ENCODE results near the gene PI4KA. TPM values are rescaled to one million over a fixed set of nuclear protein-coding genes. Genes with fewer than 3 reads are reported as not detected.
"Not testable (repeated sequence)": the region's sequence is repeated elsewhere in the genome, so short reads cannot be mapped to it uniquely, and the experiment has no call there.

Gene PI4KA
- total and polyA plus RNA-seq, 4 donors, result 19.4 to 47.5 (median 36.3) TPM

DNA sequence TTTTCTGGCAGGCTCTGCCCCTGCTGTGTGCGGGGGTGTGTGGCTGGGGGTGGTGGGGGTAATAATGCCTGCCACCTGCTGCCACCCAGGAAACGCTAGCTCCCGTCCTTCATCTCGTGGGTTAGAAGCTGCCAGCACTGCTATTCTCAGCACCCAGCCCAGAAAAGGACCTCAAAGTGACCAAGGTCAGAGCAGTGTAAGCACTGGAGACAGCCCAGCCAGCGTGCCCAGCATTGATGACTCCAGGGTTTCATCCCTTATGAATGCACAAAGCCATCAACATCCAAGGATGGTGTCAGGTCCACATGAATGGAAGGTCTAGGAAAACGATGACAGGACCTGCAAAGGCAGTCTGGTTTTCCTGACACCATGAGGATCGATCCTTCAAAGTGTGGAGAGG lies 140.6 kb downstream of the PI4KA start:
- not testable (repeated sequence) for H3K4me1 ChIP-seq (ENCODE audit: control insufficient read depth in 4 of 4, insufficient read depth in 4 of 4, low read length in 3 of 4); H3K9me3 ChIP-seq (ENCODE audit: control insufficient read depth in 4 of 4, low read length in 3 of 4); H3K4me3 ChIP-seq (ENCODE audit: low read depth in 1 of 3, low read length in 3 of 3); H3K27me3 ChIP-seq (ENCODE audit: control insufficient read depth in 4 of 4, insufficient read depth in 4 of 4, low read length in 3 of 4); H3K9ac ChIP-seq (ENCODE audit: low read depth in 1 of 2, low read length in 2 of 2); H3K27ac ChIP-seq (ENCODE audit: low read depth in 1 of 2, low read length in 2 of 2); DNase-seq (ENCODE audit: low spot score)
- H3K36me3 ChIP-seq (ENCODE audit: control insufficient read depth in 4 of 4, insufficient read depth in 3 of 4, low read depth in 1 of 4, low read length in 3 of 4), result peaks cover 0 to 13% (median 8%) of the 10 kb centered on the region in 4 donors
- WGBS, result 92% methylated on average over 7 of the region's 7 CpGs

DNA sequence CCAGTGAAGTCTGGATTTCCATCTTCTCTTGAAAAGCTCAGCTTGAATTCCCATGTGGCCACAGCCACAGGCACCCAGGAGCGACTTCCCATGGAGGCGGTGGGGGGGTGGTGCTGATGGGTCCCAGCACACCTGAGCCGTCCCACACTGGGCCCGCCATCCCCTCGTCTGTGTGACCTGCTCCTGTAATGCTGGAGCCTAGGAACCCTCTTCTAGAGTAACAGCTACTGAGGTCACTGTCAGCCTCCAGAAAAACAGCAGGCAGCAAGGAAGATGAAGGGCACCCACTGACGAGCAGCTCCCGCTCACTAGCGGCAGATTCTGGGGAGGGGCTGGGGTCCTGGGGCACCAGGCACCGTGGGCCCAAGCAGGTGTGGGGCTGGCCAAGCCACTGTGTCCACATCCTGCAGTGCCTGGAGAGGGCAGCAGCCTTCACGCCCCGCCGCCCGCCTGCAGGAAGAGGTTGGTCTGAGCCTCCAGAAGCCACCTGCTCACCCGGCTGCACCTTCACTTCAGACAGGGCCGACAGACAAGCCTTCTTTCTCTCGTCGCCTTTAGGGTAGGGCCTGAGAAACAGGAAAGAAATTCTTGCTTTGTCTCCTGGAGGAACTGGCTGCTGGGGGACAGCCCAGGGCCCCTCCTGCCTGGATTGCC lies 141.3 kb downstream of the PI4KA start:
- DNase-seq (ENCODE audit: low spot score); H3K4me1 ChIP-seq (ENCODE audit: control insufficient read depth in 4 of 4, insufficient read depth in 4 of 4, low read length in 3 of 4); H3K27me3 ChIP-seq (ENCODE audit: control insufficient read depth in 4 of 4, insufficient read depth in 4 of 4, low read length in 3 of 4); H3K27ac ChIP-seq (ENCODE audit: low read depth in 1 of 2, low read length in 2 of 2); H3K9me3 ChIP-seq (ENCODE audit: control insufficient read depth in 4 of 4, low read length in 3 of 4); H3K9ac ChIP-seq (ENCODE audit: low read depth in 1 of 2, low read length in 2 of 2); H3K4me3 ChIP-seq (ENCODE audit: low read depth in 1 of 3, low read length in 3 of 3): not testable (repeated sequence)
- H3K36me3 ChIP-seq (ENCODE audit: control insufficient read depth in 4 of 4, insufficient read depth in 3 of 4, low read depth in 1 of 4, low read length in 3 of 4), result peaks cover 0 to 13% (median 8%) of the 10 kb centered on the region in 4 donors
- 89% methylated on average over 17 of the region's 17 CpGs for WGBS

DNA sequence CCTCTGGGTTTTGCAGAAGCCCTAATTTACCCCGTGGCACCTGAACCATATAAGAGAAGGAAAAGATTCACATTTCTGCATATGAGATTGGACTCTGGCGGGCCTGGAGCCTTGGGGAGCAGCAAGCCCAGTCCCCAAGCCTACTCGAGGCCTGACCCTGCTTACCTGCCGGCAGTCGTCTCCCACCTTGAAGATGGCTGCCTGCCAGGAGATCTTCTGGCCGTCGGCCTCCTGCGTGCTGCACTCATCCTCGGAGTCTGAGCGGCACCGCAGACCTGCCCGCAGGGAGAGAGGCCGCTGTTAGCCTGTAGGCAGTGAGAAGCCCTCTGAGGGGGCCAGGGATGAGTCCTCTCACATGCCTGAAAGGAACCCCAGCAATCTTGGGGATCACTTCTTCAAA lies 145.5 kb downstream of the PI4KA start:
- not testable (repeated sequence) for H3K4me1 ChIP-seq (ENCODE audit: control insufficient read depth in 4 of 4, insufficient read depth in 4 of 4, low read length in 3 of 4); H3K27me3 ChIP-seq (ENCODE audit: control insufficient read depth in 4 of 4, insufficient read depth in 4 of 4, low read length in 3 of 4); DNase-seq (ENCODE audit: low spot score); H3K9ac ChIP-seq (ENCODE audit: low read depth in 1 of 2, low read length in 2 of 2); H3K4me3 ChIP-seq (ENCODE audit: low read depth in 1 of 3, low read length in 3 of 3); H3K27ac ChIP-seq (ENCODE audit: low read depth in 1 of 2, low read length in 2 of 2); H3K9me3 ChIP-seq (ENCODE audit: control insufficient read depth in 4 of 4, low read length in 3 of 4); H3K36me3 ChIP-seq (ENCODE audit: control insufficient read depth in 4 of 4, insufficient read depth in 3 of 4, low read depth in 1 of 4, low read length in 3 of 4)
- 97% methylated on average over 13 of the region's 13 CpGs for WGBS

DNA sequence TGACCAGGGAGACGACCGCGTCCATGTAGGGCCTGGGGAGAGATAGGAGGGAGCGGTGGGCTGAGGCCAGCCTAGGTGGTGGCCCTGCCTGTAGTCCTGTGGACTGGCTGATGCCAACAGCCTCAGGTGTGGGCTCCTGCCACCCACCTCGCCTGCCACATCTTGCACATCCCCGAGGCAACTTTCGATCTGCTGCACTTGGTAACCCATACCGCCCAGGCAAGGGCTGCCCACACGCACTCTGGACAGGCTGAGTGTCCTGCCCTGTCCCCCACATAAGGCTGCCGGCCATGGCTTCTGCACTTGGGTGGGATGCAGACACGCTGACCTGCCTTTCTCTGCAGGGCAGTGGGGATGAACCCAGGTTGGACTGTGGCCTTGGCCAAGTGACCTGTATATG lies 148.6 kb downstream of the PI4KA start:
- H3K9ac ChIP-seq (ENCODE audit: low read depth in 1 of 2, low read length in 2 of 2); H3K27ac ChIP-seq (ENCODE audit: low read depth in 1 of 2, low read length in 2 of 2); DNase-seq (ENCODE audit: low spot score); H3K27me3 ChIP-seq (ENCODE audit: control insufficient read depth in 4 of 4, insufficient read depth in 4 of 4, low read length in 3 of 4); H3K36me3 ChIP-seq (ENCODE audit: control insufficient read depth in 4 of 4, insufficient read depth in 3 of 4, low read depth in 1 of 4, low read length in 3 of 4); H3K4me1 ChIP-seq (ENCODE audit: control insufficient read depth in 4 of 4, insufficient read depth in 4 of 4, low read length in 3 of 4); H3K4me3 ChIP-seq (ENCODE audit: low read depth in 1 of 3, low read length in 3 of 3); H3K9me3 ChIP-seq (ENCODE audit: control insufficient read depth in 4 of 4, low read length in 3 of 4): not testable (repeated sequence)
- WGBS, result 97% methylated on average over 11 of the region's 11 CpGs

DNA sequence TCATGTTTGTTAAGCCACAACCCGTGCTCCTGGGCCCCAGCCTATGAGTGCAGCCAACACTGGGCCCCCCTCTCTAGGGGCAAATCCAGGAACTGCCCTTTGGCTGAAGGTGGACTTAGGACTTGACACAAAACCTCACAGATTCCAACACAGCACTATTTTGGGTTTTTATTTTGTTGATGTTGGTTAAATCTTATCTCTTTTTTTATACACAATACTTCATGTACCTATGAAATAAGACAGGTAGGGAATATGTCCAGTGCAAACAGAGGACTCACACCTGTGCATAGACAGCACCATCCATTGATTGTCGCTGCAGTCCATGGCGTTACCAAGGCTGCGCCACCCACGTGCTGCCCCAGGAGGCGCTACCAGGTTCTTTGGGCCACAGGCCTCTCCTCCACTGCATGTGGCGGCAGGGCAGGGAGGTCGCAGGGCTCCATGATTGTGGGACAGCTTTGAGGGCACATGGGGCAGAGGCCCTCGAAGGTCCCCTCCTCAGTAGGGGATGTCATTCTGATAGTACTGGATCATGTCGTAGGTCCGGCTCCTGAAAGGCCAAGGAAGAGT lies 151.0 kb downstream of the PI4KA start:
- H3K27me3 ChIP-seq (ENCODE audit: control insufficient read depth in 4 of 4, insufficient read depth in 4 of 4, low read length in 3 of 4); H3K9ac ChIP-seq (ENCODE audit: low read depth in 1 of 2, low read length in 2 of 2); H3K4me1 ChIP-seq (ENCODE audit: control insufficient read depth in 4 of 4, insufficient read depth in 4 of 4, low read length in 3 of 4); H3K4me3 ChIP-seq (ENCODE audit: low read depth in 1 of 3, low read length in 3 of 3); H3K9me3 ChIP-seq (ENCODE audit: control insufficient read depth in 4 of 4, low read length in 3 of 4); H3K36me3 ChIP-seq (ENCODE audit: control insufficient read depth in 4 of 4, insufficient read depth in 3 of 4, low read depth in 1 of 4, low read length in 3 of 4); DNase-seq (ENCODE audit: low spot score): not testable (repeated sequence)
- H3K27ac ChIP-seq (ENCODE audit: low read depth in 1 of 2, low read length in 2 of 2), result peak overlapping the region; percentile 37 to 47
- TF ChIP-seq SP1 (IDR thresholded peaks at IDR 0.05), result peak; percentile 38
- TF ChIP-seq YY1 (IDR thresholded peaks at IDR 0.05), result peak; percentile 23
- peak in 1 of 2 donors; percentile 44 for TF ChIP-seq RXRA (IDR thresholded peaks at IDR 0.05)
- TF ChIP-seq HNF4A (conservative IDR thresholded peaks at IDR 0.05), result peak; percentile 51 to 66
- 63% methylated on average over 11 of the region's 11 CpGs for WGBS

DNA sequence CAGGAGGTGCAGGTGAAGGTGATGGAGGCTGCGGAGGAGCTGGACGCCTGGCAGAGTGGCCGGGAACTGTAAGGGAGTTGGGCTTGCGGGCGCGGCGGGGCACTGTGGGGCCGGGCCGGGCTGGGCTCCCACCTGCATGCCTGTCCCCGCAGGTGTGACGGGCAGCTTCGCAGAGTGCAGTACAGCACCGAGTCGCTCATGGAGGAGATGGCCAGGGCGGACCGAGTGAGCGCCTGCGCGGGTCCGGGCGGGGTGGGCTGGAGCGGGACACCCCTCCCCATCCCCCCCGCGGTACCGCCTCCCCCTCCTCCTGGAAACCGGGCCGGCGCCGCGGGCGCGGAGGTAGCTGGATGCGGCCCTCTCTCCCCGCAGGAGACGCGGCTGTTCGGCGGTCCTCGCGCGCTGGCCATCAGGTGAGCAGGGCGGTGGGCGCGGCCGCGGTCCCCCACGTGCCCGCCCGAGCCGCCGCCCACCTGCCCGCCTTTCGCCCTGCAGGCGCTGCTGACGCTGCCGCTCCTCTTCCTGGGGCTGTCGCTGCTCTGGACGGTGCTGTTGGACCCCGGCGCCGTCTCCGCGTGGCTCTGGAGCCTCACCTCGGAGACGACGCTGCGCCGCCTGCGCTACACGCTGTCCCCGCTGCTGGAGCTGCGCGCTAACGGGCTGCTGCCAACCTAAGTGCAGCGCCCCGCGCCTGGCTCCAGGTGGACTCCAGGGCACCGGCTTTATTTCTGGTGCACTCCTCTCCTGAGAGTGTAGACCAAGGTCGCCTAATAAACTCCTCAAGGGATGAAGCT lies 154.6 kb downstream of the PI4KA start:
- not testable (repeated sequence) for DNase-seq (ENCODE audit: low spot score); H3K9ac ChIP-seq (ENCODE audit: low read depth in 1 of 2, low read length in 2 of 2); H3K9me3 ChIP-seq (ENCODE audit: control insufficient read depth in 4 of 4, low read length in 3 of 4); H3K36me3 ChIP-seq (ENCODE audit: control insufficient read depth in 4 of 4, insufficient read depth in 3 of 4, low read depth in 1 of 4, low read length in 3 of 4); H3K27ac ChIP-seq (ENCODE audit: low read depth in 1 of 2, low read length in 2 of 2); H3K4me1 ChIP-seq (ENCODE audit: control insufficient read depth in 4 of 4, insufficient read depth in 4 of 4, low read length in 3 of 4); H3K27me3 ChIP-seq (ENCODE audit: control insufficient read depth in 4 of 4, insufficient read depth in 4 of 4, low read length in 3 of 4)
- WGBS, result 7% methylated on average over 68 of the region's 79 CpGs
- peak overlapping the region in 1 of 3 donors; percentile 10 for H3K4me3 ChIP-seq (ENCODE audit: low read depth in 1 of 3, low read length in 3 of 3)

DNA sequence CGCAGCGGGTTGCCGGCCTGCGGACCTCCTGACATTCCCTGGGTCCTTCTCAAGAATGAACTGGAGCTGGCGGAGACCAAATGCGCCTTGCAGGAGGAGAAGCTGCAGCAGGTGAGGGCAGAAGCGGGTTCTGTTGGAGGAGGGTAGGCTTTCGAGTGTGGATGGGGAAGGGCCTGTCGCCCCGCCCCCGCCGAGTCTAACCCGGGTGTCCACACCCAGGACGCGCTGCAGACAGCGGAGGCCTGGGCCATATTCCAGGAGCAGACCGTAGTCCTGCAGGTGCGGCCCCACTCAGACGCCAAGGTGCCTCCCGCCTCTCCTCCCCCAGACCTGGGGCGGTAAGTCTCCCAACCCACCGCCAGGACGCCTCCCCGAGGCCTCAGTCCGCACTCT lies 155.2 kb downstream of the PI4KA start:
- peak overlapping the region in 1 of 3 donors; percentile 50 for H3K4me3 ChIP-seq (ENCODE audit: low read depth in 1 of 3, low read length in 3 of 3)
- not testable (repeated sequence) for DNase-seq (ENCODE audit: low spot score); H3K9ac ChIP-seq (ENCODE audit: low read depth in 1 of 2, low read length in 2 of 2); H3K9me3 ChIP-seq (ENCODE audit: control insufficient read depth in 4 of 4, low read length in 3 of 4); H3K36me3 ChIP-seq (ENCODE audit: control insufficient read depth in 4 of 4, insufficient read depth in 3 of 4, low read depth in 1 of 4, low read length in 3 of 4); H3K27me3 ChIP-seq (ENCODE audit: control insufficient read depth in 4 of 4, insufficient read depth in 4 of 4, low read length in 3 of 4); H3K27ac ChIP-seq (ENCODE audit: low read depth in 1 of 2, low read length in 2 of 2); H3K4me1 ChIP-seq (ENCODE audit: control insufficient read depth in 4 of 4, insufficient read depth in 4 of 4, low read length in 3 of 4)
- WGBS, result under 1% methylated on average over 12 of the region's 25 CpGs

Data from liver (tissue), 9 donors.